ENCODE measurements around the gene GTF2H1.
"Not testable (repeated sequence)": the region's sequence is repeated elsewhere in the genome, so short reads cannot be mapped to it uniquely, and the experiment has no call there.

GTF2H1 gene

GRCh38 chr11:18319914-18320313, 2.5 kb upstream of the GTF2H1 start:
- no peak for DNase-seq (ENCODE audit: low read depth in 2 of 2)

GRCh38 chr11:18320617-18321016, 1.8 kb upstream of the GTF2H1 start:
- no peak for DNase-seq (ENCODE audit: low read depth in 2 of 2)

GRCh38 chr11:18321578-18321968, 794 bp upstream of the GTF2H1 start:
- DNase-seq (ENCODE audit: low read depth in 2 of 2) = no peak

GRCh38 chr11:18322818-18323570, 627 bp downstream of the GTF2H1 start:
- no peak for DNase-seq (ENCODE audit: low read depth in 2 of 2)

- DNase-seq (ENCODE audit: low read depth in 2 of 2) = not testable (repeated sequence)
Observed at GRCh38 chr11:18323881-18324280, 1.5 kb downstream of the GTF2H1 start.

- DNase-seq (ENCODE audit: low read depth in 2 of 2) = no peak
Observed at GRCh38 chr11:18324381-18324780, 2.0 kb downstream of the GTF2H1 start.

- no peak for DNase-seq (ENCODE audit: low read depth in 2 of 2)
Observed at GRCh38 chr11:18329196-18329870, 7.0 kb downstream of the GTF2H1 start.

- no peak for DNase-seq (ENCODE audit: low read depth in 2 of 2)
Observed at GRCh38 chr11:18330921-18331320, 8.6 kb downstream of the GTF2H1 start.

GRCh38 chr11:18332302-18332701, 9.9 kb downstream of the GTF2H1 start:
- DNase-seq (ENCODE audit: low read depth in 2 of 2) = no peak

GRCh38 chr11:18332891-18333290, 10.5 kb downstream of the GTF2H1 start:
- DNase-seq (ENCODE audit: low read depth in 2 of 2) = no peak

- no peak for DNase-seq (ENCODE audit: low read depth in 2 of 2)
Observed at GRCh38 chr11:18347471-18348125, 25.2 kb downstream of the GTF2H1 start.

GRCh38 chr11:18352581-18352980, 30.2 kb downstream of the GTF2H1 start:
- DNase-seq (ENCODE audit: low read depth in 2 of 2) = no peak

- no peak for DNase-seq (ENCODE audit: low read depth in 2 of 2)
Observed at GRCh38 chr11:18358646-18359045, 36.3 kb downstream of the GTF2H1 start.

- no peak for DNase-seq (ENCODE audit: low read depth in 2 of 2)
Observed at GRCh38 chr11:18361154-18361553, 38.8 kb downstream of the GTF2H1 start.

GRCh38 chr11:18364495-18365073, 42.2 kb downstream of the GTF2H1 start:
- no peak for DNase-seq (ENCODE audit: low read depth in 2 of 2)

GRCh38 chr11:18365741-18366140, 43.4 kb downstream of the GTF2H1 start:
- no peak for DNase-seq (ENCODE audit: low read depth in 2 of 2)

- no peak for DNase-seq (ENCODE audit: low read depth in 2 of 2)
Observed at GRCh38 chr11:18366286-18366685, 43.9 kb downstream of the GTF2H1 start.

- DNase-seq (ENCODE audit: low read depth in 2 of 2) = no peak
Observed at GRCh38 chr11:18367431-18367830, 45.1 kb downstream of the GTF2H1 start.

GRCh38 chr11:18368221-18368620, 45.9 kb downstream of the GTF2H1 start:
- no peak for DNase-seq (ENCODE audit: low read depth in 2 of 2)

GRCh38 chr11:18369398-18369797, 47.0 kb downstream of the GTF2H1 start:
- DNase-seq (ENCODE audit: low read depth in 2 of 2) = no peak

- DNase-seq (ENCODE audit: low read depth in 2 of 2) = no peak
Observed at GRCh38 chr11:18371279-18371678, 48.9 kb downstream of the GTF2H1 start.

GRCh38 chr11:18372201-18372600, 49.8 kb downstream of the GTF2H1 start:
- no peak for DNase-seq (ENCODE audit: low read depth in 2 of 2)

- DNase-seq (ENCODE audit: low read depth in 2 of 2) = no peak
Observed at GRCh38 chr11:18374956-18375355, 52.6 kb downstream of the GTF2H1 start.
